ENCODE data around the gene PLEKHA3.
"Not testable (repeated sequence)": the region's sequence is repeated elsewhere in the genome, so short reads cannot be mapped to it uniquely, and the experiment has no call there.

PLEKHA3 gene

GRCh38 chr2:178499640-178500039 lies 19.4 kb downstream of the PLEKHA3 start:
- H3K36me3 Mint-ChIP-seq (ENCODE audit: low read depth) = peaks cover 71% of the 10 kb centered on the region
- no peak overlapping the region for H3K27ac Mint-ChIP-seq

GRCh38 chr2:178502751-178503150 lies 22.5 kb downstream of the PLEKHA3 start:
- peaks cover 8% of the 10 kb centered on the region for H3K4me1 Mint-ChIP-seq
- H3K27ac Mint-ChIP-seq = no peak overlapping the region
- no peaks in the 10 kb centered on the region for H3K27me3 Mint-ChIP-seq
- DNase-seq (no peak), ATAC-seq (no peak)
- peaks cover 65% of the 10 kb centered on the region for H3K36me3 Mint-ChIP-seq (ENCODE audit: low read depth)
- no peak overlapping the region for H3K4me3 Mint-ChIP-seq
- no peaks in the 10 kb centered on the region for H3K9me3 Mint-ChIP-seq

More at GRCh38 chr2:178499640-178500039, 19.4 kb downstream of the PLEKHA3 start:
- Mint-ChIP-seq H3K4me3 (no peak overlapping the region), H3K9me3 (no peaks in the 10 kb centered on the region), H3K27me3 (no peaks in the 10 kb centered on the region), H3K4me1 (no peaks in the 10 kb centered on the region)
- DNase-seq = no peak
- ATAC-seq = no peak

- ATAC-seq (no peak), DNase-seq (no peak)
- Mint-ChIP-seq H3K4me1 (peaks cover 11% of the 10 kb centered on the region), H3K9me3 (no peaks in the 10 kb centered on the region), H3K4me3 (no peak overlapping the region), H3K27me3 (no peaks in the 10 kb centered on the region), H3K36me3 (ENCODE audit: low read depth) (peaks cover 47% of the 10 kb centered on the region), H3K27ac (no peak overlapping the region)
These were observed 25.8 kb downstream of the PLEKHA3 start for GRCh38 chr2:178506101-178506500.

GRCh38 chr2:178506524-178506923 lies 26.3 kb downstream of the PLEKHA3 start:
- Mint-ChIP-seq H3K4me1 (peaks cover 11% of the 10 kb centered on the region), H3K4me3 (no peak overlapping the region), H3K27me3 (no peaks in the 10 kb centered on the region), H3K27ac (no peak overlapping the region), H3K36me3 (ENCODE audit: low read depth) (peaks cover 44% of the 10 kb centered on the region), H3K9me3 (no peaks in the 10 kb centered on the region)
- ATAC-seq (no peak), DNase-seq (no peak)

GRCh38 chr2:178506949-178507348 lies 26.7 kb downstream of the PLEKHA3 start:
- no peak overlapping the region for H3K4me3 Mint-ChIP-seq
- H3K36me3 Mint-ChIP-seq (ENCODE audit: low read depth) = peaks cover 43% of the 10 kb centered on the region
- H3K9me3 Mint-ChIP-seq = no peaks in the 10 kb centered on the region
- H3K4me1 Mint-ChIP-seq = peaks cover 11% of the 10 kb centered on the region
- no peaks in the 10 kb centered on the region for H3K27me3 Mint-ChIP-seq
- ATAC-seq (no peak), DNase-seq (no peak)
- H3K27ac Mint-ChIP-seq = no peak overlapping the region

- DNase-seq = no peak
- peaks cover 40% of the 10 kb centered on the region for H3K36me3 Mint-ChIP-seq (ENCODE audit: low read depth)
- H3K9me3 Mint-ChIP-seq = no peaks in the 10 kb centered on the region
- no peaks in the 10 kb centered on the region for H3K27me3 Mint-ChIP-seq
- H3K27ac Mint-ChIP-seq = no peak overlapping the region
- H3K4me1 Mint-ChIP-seq = peaks cover 20% of the 10 kb centered on the region
- no peak for ATAC-seq
- H3K4me3 Mint-ChIP-seq = no peak overlapping the region
These were observed 28.4 kb downstream of the PLEKHA3 start for GRCh38 chr2:178508646-178509045.

- DNase-seq (no peak), ATAC-seq (no peak)
- H3K9me3 Mint-ChIP-seq = no peaks in the 10 kb centered on the region
- H3K4me3 Mint-ChIP-seq = no peak overlapping the region
- no peaks in the 10 kb centered on the region for H3K27me3 Mint-ChIP-seq
- H3K36me3 Mint-ChIP-seq (ENCODE audit: low read depth) = peaks cover 38% of the 10 kb centered on the region
- no peak overlapping the region for H3K27ac Mint-ChIP-seq
- H3K4me1 Mint-ChIP-seq = peaks cover 36% of the 10 kb centered on the region
These were observed 30.1 kb downstream of the PLEKHA3 start for GRCh38 chr2:178510384-178510783.

GRCh38 chr2:178512484-178512883 lies 32.2 kb downstream of the PLEKHA3 start:
- ATAC-seq (no peak), DNase-seq (no peak)
- H3K27ac Mint-ChIP-seq = no peak overlapping the region
- no peak overlapping the region for H3K4me3 Mint-ChIP-seq
- H3K4me1 Mint-ChIP-seq = peaks cover 31% of the 10 kb centered on the region
- no peaks in the 10 kb centered on the region for H3K27me3 Mint-ChIP-seq
- H3K36me3 Mint-ChIP-seq (ENCODE audit: low read depth) = peaks cover 31% of the 10 kb centered on the region
- H3K9me3 Mint-ChIP-seq = no peaks in the 10 kb centered on the region

- Mint-ChIP-seq H3K27ac (no peak overlapping the region), H3K36me3 (ENCODE audit: low read depth) (peaks cover 35% of the 10 kb centered on the region), H3K4me1 (peaks cover 25% of the 10 kb centered on the region), H3K27me3 (no peaks in the 10 kb centered on the region), H3K9me3 (no peaks in the 10 kb centered on the region), H3K4me3 (no peak overlapping the region)
- ATAC-seq = no peak
- no peak for DNase-seq
These were observed 33.6 kb downstream of the PLEKHA3 start for GRCh38 chr2:178513876-178514275.

GRCh38 chr2:178514664-178515063 lies 34.4 kb downstream of the PLEKHA3 start:
- Mint-ChIP-seq H3K9me3 (no peaks in the 10 kb centered on the region), H3K4me1 (peaks cover 25% of the 10 kb centered on the region), H3K27me3 (no peaks in the 10 kb centered on the region), H3K36me3 (ENCODE audit: low read depth) (peaks cover 32% of the 10 kb centered on the region), H3K27ac (peak overlapping the region; percentile 81), H3K4me3 (peak overlapping the region; percentile 15)
- DNase-seq (peak; percentile 29), ATAC-seq (peak; percentile 98)

GRCh38 chr2:178517496-178517895 lies 37.2 kb downstream of the PLEKHA3 start:
- Mint-ChIP-seq H3K9me3 (peaks cover 5% of the 10 kb centered on the region), H3K4me1 (peaks cover 37% of the 10 kb centered on the region), H3K4me3 (no peak overlapping the region), H3K27me3 (no peaks in the 10 kb centered on the region), H3K36me3 (ENCODE audit: low read depth) (peaks cover 37% of the 10 kb centered on the region), H3K27ac (no peak overlapping the region)
- no peak for ATAC-seq
- DNase-seq = no peak

GRCh38 chr2:178521304-178522150 lies 41.3 kb downstream of the PLEKHA3 start:
- Mint-ChIP-seq H3K27me3 (no peaks in the 10 kb centered on the region), H3K9me3 (peaks cover 5% of the 10 kb centered on the region), H3K4me1 (peaks cover 30% of the 10 kb centered on the region), H3K4me3 (no peak overlapping the region), H3K27ac (peak overlapping the region; percentile 23), H3K36me3 (ENCODE audit: low read depth) (peaks cover 32% of the 10 kb centered on the region)
- ATAC-seq = peak; percentile 58
- no peak for DNase-seq

GRCh38 chr2:178522950-178523595 lies 42.8 kb downstream of the PLEKHA3 start:
- Mint-ChIP-seq H3K27me3 (no peaks in the 10 kb centered on the region), H3K9me3 (peaks cover 5% of the 10 kb centered on the region), H3K4me1 (peaks cover 34% of the 10 kb centered on the region), H3K36me3 (ENCODE audit: low read depth) (peaks cover 23% of the 10 kb centered on the region), H3K27ac (peak overlapping the region; percentile 66), H3K4me3 (peak overlapping the region; percentile 91)
- ATAC-seq (peak; percentile 88), DNase-seq (peak; percentile 82)

- DNase-seq (no peak), ATAC-seq (no peak)
- Mint-ChIP-seq H3K36me3 (ENCODE audit: low read depth) (peaks cover 23% of the 10 kb centered on the region), H3K4me3 (peak overlapping the region; percentile 91), H3K27me3 (no peaks in the 10 kb centered on the region), H3K27ac (peak overlapping the region; percentile 77), H3K4me1 (peaks cover 38% of the 10 kb centered on the region), H3K9me3 (peaks cover 5% of the 10 kb centered on the region)
These were observed 43.4 kb downstream of the PLEKHA3 start for GRCh38 chr2:178523596-178524134.

- not testable (repeated sequence) for H3K27ac Mint-ChIP-seq, H3K9me3 Mint-ChIP-seq, H3K27me3 Mint-ChIP-seq, DNase-seq, ATAC-seq
- Mint-ChIP-seq H3K4me3 (peak overlapping the region; percentile 34), H3K4me1 (peaks cover 44% of the 10 kb centered on the region), H3K36me3 (ENCODE audit: low read depth) (peaks cover 25% of the 10 kb centered on the region)
These were observed 44.8 kb downstream of the PLEKHA3 start for GRCh38 chr2:178525010-178525409.
